Measurements from ENCODE around the gene CIB4. TPM values are rescaled to one million over a fixed set of nuclear protein-coding genes. Genes with fewer than 3 reads are reported as not detected.

Gene CIB4
- total and polyA plus RNA-seq, 4 donors, result 1.3 TPM; not detected in 3

DNA sequence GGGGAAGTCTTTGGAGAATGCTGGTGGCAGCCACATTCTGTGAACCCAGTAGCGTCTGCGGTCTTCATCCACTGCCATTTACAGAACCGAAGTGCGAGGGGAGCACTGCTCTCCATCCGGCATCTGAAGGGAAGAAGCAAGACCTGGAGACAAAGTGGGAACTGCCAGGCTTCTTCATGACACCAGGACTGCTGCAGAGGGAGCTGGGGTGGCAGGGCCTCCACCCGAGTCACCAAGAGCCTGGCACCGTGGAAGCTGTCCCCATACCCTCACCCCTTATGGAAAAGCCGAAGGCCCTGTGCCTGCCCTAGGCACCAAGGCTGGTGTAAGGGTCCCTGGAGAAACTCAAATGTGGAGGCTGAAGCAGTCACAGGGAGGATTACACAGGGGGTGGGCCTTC, 79.8 kb downstream of the CIB4 start:
- H3K27ac ChIP-seq (ENCODE audit: low read depth in 1 of 2, low read length in 1 of 2), result no peak overlapping the region
- peaks cover 0 to 9% (median 8%) of the 10 kb centered on the region in 5 donors for H3K4me1 ChIP-seq (ENCODE audit: control insufficient read depth in 5 of 5, insufficient read depth in 5 of 5, low read length in 5 of 5)
- ATAC-seq (ENCODE audit: insufficient read depth, low FRiP score), result no peak
- no peak overlapping the region for H3K9ac ChIP-seq (ENCODE audit: insufficient read depth in 1 of 2, low read length in 2 of 2)
- no peaks in the 10 kb centered on the region for H3K9me3 ChIP-seq (ENCODE audit: control insufficient read depth in 4 of 4, insufficient read depth in 3 of 4, low read length in 3 of 4)
- no peak overlapping the region for H3K4me3 ChIP-seq
- no peaks in the 10 kb centered on the region for H3K36me3 ChIP-seq (ENCODE audit: control insufficient read depth in 4 of 4, insufficient read depth in 4 of 4, low read length in 4 of 4)
- peaks cover 6 to 36% (median 14%) of the 10 kb centered on the region in 3 donors for H3K27me3 ChIP-seq (ENCODE audit: control insufficient read depth in 3 of 3, insufficient read depth in 3 of 3, low read length in 2 of 3)
- DNase-seq, result no peak
- TF ChIP-seq CTCF (IDR thresholded peaks at IDR 0.05; ENCODE audit: control extremely low read depth, extremely low read depth), result no peak
- 96 to 97% methylated on average over 8 of the region's 8 CpGs for WGBS, 2 donors

- peaks cover 6 to 36% (median 14%) of the 10 kb centered on the region in 3 donors for H3K27me3 ChIP-seq (ENCODE audit: control insufficient read depth in 3 of 3, insufficient read depth in 3 of 3, low read length in 2 of 3)
Measured at GRCh38 chr2:26560892-26561291, 80.3 kb downstream of the CIB4 start.

DNA sequence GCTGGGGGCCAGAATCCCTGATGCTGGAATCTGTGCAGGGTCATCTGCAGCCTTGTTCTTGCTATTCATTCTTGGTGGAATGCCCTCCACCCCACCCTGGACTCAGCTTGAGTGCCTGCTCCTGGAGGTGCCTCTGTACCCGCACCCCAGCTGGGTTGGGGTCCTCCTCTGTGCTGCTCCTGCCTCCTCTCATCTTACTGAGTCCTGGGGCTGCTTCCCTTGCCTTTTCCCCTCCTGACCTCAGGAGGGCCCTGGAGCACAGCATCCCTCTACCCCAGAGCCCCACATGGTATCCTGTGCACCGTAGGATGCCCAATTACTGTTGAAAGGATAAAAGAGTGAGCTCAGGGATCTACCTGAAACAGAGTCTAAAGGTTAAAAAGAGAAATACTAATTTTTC, 81.6 kb downstream of the CIB4 start:
- H3K27me3 ChIP-seq (ENCODE audit: control insufficient read depth in 3 of 3, insufficient read depth in 3 of 3, low read length in 2 of 3), result peaks cover 3 to 36% (median 14%) of the 10 kb centered on the region in 3 donors
- H3K27ac ChIP-seq (ENCODE audit: low read depth in 1 of 2, low read length in 1 of 2), result no peak overlapping the region
- ATAC-seq (ENCODE audit: insufficient read depth, low FRiP score), result no peak
- 74 to 79% methylated on average over 2 of the region's 2 CpGs for WGBS, 2 donors
- H3K4me1 ChIP-seq (ENCODE audit: control insufficient read depth in 5 of 5, insufficient read depth in 5 of 5, low read length in 5 of 5), result peaks cover 0 to 9% (median 8%) of the 10 kb centered on the region in 5 donors
- H3K4me3 ChIP-seq, result no peak overlapping the region
- H3K9me3 ChIP-seq (ENCODE audit: control insufficient read depth in 4 of 4, insufficient read depth in 3 of 4, low read length in 3 of 4), result no peaks in the 10 kb centered on the region
- peak in 1 of 3 donors; percentile 8 for DNase-seq
- no peak overlapping the region for H3K9ac ChIP-seq (ENCODE audit: insufficient read depth in 1 of 2, low read length in 2 of 2)
- H3K36me3 ChIP-seq (ENCODE audit: control insufficient read depth in 4 of 4, insufficient read depth in 4 of 4, low read length in 4 of 4), result no peaks in the 10 kb centered on the region
- no peak for TF ChIP-seq CTCF (IDR thresholded peaks at IDR 0.05; ENCODE audit: control extremely low read depth, extremely low read depth)

More at GRCh38 chr2:26560892-26561291, 80.3 kb downstream of the CIB4 start:
- no peak for TF ChIP-seq CTCF (IDR thresholded peaks at IDR 0.05; ENCODE audit: control extremely low read depth, extremely low read depth)
- Histone ChIP-seq H3K9me3 (ENCODE audit: control insufficient read depth in 4 of 4, insufficient read depth in 3 of 4, low read length in 3 of 4) (no peaks in the 10 kb centered on the region), H3K4me1 (ENCODE audit: control insufficient read depth in 5 of 5, insufficient read depth in 5 of 5, low read length in 5 of 5) (peaks cover 0 to 9% (median 8%) of the 10 kb centered on the region in 5 donors), H3K4me3 (no peak overlapping the region), H3K27ac (ENCODE audit: low read depth in 1 of 2, low read length in 1 of 2) (no peak overlapping the region), H3K36me3 (ENCODE audit: control insufficient read depth in 4 of 4, insufficient read depth in 4 of 4, low read length in 4 of 4) (no peaks in the 10 kb centered on the region), H3K9ac (ENCODE audit: insufficient read depth in 1 of 2, low read length in 2 of 2) (no peak overlapping the region)
- 90 to 96% methylated on average over 3 of the region's 3 CpGs for WGBS, 2 donors
- DNase-seq (peak in 1 of 3 donors; percentile 7), ATAC-seq (ENCODE audit: insufficient read depth, low FRiP score) (no peak)

GRCh38 chr2:26559044-26559405, 82.1 kb downstream of the CIB4 start:
- Histone ChIP-seq H3K36me3 (ENCODE audit: control insufficient read depth in 4 of 4, insufficient read depth in 4 of 4, low read length in 4 of 4) (no peaks in the 10 kb centered on the region), H3K4me3 (no peak overlapping the region), H3K9ac (ENCODE audit: insufficient read depth in 1 of 2, low read length in 2 of 2) (no peak overlapping the region), H3K27me3 (ENCODE audit: control insufficient read depth in 3 of 3, insufficient read depth in 3 of 3, low read length in 2 of 3) (peaks cover 3 to 36% (median 14%) of the 10 kb centered on the region in 3 donors), H3K27ac (ENCODE audit: low read depth in 1 of 2, low read length in 1 of 2) (no peak overlapping the region), H3K9me3 (ENCODE audit: control insufficient read depth in 4 of 4, insufficient read depth in 3 of 4, low read length in 3 of 4) (no peaks in the 10 kb centered on the region), H3K4me1 (ENCODE audit: control insufficient read depth in 5 of 5, insufficient read depth in 5 of 5, low read length in 5 of 5) (peaks cover 0 to 9% (median 8%) of the 10 kb centered on the region in 5 donors)
- 78 to 87% methylated on average over 3 of the region's 3 CpGs for WGBS, 2 donors
- no peak for TF ChIP-seq CTCF (IDR thresholded peaks at IDR 0.05; ENCODE audit: control extremely low read depth, extremely low read depth)
- ATAC-seq (ENCODE audit: insufficient read depth, low FRiP score), result no peak
- DNase-seq, result peak in 1 of 3 donors; percentile 5
